GM10266 (cell line): ENCODE data around the gene PYDC2.

ENCODE experiments used
- DNase-seq: peaks from one replicate; pipeline ENCODE4 v3.0.0; 2012; ENCODE audit errors: extremely low spot score
- TF ChIP-seq, protein P1 (sequence below): IDR thresholded peaks from 2 replicates; pipeline ENCODE4 v1.5.1; 2012; ENCODE audit warnings: mild to moderate bottlenecking, low read depth; ENCODE audit not compliant: control insufficient read depth, insufficient read depth; ENCODE audit errors: missing control alignments

The PYDC2 gene

DNA sequence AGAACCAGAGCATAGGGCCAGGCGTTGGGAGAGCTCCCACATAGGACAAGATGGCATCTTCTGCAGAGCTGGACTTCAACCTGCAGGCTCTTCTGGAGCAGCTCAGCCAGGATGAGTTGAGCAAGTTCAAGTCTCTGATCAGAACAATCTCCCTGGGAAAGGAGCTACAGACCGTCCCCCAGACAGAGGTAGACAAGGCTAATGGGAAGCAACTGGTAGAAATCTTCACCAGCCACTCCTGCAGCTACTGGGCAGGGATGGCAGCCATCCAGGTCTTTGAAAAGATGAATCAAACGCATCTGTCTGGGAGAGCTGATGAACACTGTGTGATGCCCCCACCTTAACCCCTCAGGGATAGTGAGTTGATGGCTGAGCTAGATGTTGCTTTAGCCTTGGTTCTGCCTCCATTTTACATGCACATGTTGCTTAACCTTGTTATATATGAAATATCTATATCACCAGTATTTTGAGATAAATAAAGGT is at the start of gene PYDC2:
Gene PYDC2, plus strand, starts transcription at position 51 of the 483 bp plus-strand sequence. Its CDS starts 0 bp downstream, at position 51.
- no peak for DNase-seq
- TF ChIP-seq, protein P1, sequence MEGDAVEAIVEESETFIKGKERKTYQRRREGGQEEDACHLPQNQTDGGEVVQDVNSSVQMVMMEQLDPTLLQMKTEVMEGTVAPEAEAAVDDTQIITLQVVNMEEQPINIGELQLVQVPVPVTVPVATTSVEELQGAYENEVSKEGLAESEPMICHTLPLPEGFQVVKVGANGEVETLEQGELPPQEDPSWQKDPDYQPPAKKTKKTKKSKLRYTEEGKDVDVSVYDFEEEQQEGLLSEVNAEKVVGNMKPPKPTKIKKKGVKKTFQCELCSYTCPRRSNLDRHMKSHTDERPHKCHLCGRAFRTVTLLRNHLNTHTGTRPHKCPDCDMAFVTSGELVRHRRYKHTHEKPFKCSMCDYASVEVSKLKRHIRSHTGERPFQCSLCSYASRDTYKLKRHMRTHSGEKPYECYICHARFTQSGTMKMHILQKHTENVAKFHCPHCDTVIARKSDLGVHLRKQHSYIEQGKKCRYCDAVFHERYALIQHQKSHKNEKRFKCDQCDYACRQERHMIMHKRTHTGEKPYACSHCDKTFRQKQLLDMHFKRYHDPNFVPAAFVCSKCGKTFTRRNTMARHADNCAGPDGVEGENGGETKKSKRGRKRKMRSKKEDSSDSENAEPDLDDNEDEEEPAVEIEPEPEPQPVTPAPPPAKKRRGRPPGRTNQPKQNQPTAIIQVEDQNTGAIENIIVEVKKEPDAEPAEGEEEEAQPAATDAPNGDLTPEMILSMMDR, result no peak

DNA sequence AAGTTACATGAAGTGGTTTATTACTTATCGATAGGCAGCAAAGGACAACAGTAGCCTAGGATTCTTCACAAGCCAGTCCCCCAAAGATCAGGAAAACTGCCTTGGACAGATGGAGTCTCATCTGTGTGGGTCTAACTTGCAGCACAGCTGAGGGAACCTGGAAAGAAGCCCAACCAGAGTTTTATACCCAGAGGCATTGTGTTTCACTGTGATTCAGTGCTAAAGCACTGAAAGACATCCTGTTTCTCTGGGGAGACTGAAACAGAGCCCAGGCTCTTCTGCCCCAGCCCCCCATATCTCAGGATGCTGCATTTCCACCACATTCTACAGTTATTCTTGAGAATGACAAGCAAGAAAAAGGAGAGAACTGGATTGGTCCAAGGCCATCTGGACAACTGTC is 48.2 kb upstream of the PYDC2 start:
- TF ChIP-seq, protein P1, result no peak
- no peak for DNase-seq

DNA sequence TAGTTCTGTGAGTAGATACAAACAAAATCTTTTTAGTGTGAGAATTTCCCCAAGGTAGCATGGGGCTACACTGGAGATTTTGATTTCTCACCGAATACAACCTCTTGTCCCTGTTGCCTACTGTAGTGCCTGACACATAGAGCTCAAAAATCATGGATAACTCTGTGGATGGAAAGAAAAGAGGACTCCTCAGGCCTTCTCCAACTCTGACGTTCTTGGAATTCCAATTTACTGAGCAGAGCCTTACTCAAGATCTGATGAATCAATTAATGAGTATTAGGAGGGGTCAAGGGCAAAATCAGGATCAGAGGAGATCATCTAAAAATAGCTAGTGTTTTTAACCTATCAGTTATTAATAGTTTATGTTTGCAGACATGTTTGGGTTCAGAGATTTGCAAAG is 46.7 kb upstream of the PYDC2 start:
- TF ChIP-seq, protein P1, result no peak
- no peak for DNase-seq

DNA sequence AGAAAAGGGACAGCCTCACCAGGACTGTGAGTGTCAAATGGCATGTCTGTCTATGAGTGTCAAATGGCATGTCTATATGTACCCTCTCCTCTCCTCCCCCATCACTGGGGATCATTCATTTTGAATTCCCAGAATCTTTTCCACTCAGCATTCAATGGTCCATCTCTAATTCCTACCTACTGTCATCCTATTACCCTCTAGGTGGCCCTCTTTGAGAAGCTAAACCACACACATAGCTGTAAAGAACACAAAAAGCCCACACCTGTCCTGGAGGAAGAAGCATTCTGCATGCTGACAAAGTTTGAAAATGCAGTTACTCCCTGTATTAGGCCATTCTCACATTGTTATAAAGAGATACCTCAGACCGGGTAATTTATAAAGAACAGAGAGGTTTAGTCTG is 46.2 kb upstream of the PYDC2 start:
- DNase-seq, result no peak
- TF ChIP-seq, protein P1, result no peak

DNA sequence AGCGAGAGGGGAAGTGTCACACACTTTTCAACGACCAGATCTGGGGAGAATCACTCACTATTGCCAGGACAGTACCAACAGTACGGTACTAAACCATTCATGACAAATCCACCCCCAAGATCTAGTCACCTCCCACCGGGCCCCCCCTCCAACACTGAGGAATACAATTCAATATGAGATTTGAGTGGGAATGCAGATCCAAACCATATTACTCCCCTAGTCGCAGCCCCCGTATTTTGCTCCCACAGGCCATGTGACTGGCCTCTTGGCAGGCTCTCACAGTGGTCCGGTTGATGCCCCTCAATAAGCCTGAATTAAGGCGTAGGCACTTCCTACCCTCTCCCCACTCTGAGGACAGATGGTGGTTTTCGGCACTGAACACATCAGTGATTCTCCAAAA is 45.4 kb upstream of the PYDC2 start:
- TF ChIP-seq, protein P1, result no peak
- no peak for DNase-seq

DNA sequence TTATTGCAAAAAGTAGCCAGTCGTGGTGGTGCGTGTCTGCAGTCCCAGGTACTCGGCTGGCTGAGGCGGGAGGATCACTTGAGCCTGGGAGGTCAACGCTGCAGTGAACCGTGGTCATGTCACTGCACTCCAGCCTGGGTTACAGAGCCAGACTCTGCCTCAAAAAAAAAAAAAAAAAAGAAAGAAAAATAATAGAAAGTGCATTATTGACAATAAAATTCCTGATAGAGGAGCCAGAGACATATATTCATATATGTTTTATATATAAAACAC is 43.6 kb upstream of the PYDC2 start:
- DNase-seq, result no peak
- TF ChIP-seq, protein P1, result no peak

DNA sequence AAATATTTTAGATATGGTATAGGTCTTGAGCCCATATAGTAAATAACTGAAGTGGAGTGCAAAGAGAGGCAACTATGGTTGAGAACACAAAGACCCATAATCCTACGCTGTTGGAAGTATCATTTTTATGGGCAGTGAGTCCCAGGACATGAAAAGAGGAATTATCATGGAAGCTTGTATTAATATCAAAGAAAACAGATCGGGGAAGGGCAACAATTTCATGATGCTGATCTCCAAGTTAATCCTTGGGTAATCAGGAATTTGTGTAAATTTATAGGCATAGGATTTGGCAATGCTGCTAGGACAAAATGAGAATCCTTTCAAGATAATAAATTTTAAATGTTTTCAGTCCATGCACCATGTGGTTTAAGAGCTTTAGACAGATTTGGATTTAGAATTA is 40.2 kb upstream of the PYDC2 start:
- DNase-seq, result no peak
- TF ChIP-seq, protein P1, result no peak
